Activated T-helper 1 cell treated with Interleukin-2 at 50 U/mL for 16 hours (primary cell): ENCODE results near the gene GRM4.

Experiments
- DNase-seq: peaks from one replicate; pipeline ENCODE4 v3.0.0-alpha.2; 2020; ENCODE audit warnings: low read depth

The GRM4 gene

DNA sequence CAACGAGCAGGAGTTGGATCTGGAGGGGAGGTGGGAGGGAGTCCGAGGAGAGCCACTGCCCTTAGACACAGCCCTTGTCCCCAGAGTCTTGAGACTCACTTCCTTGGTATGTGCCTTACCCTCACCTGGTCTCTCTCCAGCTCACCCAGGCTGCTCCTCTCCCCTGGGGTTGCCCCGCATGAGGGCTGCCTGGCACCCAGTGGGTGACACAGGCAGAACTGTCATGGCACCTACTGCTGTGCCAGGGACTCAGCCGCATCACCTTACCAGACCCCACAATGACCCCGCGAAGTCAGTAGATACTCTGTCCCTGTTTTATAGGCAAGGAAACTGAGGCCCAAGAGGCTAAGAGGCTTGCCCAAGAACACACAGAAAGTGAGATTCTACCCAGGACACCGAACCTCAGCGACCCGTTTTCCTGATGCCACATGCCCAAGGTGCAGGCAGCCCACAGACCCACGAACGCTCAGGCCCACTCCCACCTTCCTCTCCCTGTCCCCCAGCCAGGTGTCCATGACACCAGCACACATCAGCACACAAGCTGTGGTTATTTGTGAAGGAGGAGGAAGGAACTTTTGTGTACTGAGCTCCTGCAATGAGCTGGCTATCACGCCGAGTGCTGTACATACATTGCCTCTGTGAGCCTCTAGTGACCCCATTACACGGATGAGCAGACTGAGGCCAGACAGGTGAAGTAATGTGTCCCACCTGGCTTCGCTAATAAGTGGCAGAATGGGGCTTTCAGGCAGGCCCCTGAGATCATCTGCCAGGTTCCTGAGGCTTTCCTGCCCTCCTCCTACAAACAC, 168.1 kb downstream of the GRM4 start:
- no peak for DNase-seq

GRCh38 chr6:33976437-33977360, 169.2 kb downstream of the GRM4 start:
- DNase-seq, result no peak

- no peak for DNase-seq
Measured at GRCh38 chr6:33975661-33976436, 170.0 kb downstream of the GRM4 start.

- no peak for DNase-seq
Measured at GRCh38 chr6:33974471-33974870, 171.4 kb downstream of the GRM4 start.

GRCh38 chr6:33974030-33974429, 171.9 kb downstream of the GRM4 start:
- no peak for DNase-seq

DNA sequence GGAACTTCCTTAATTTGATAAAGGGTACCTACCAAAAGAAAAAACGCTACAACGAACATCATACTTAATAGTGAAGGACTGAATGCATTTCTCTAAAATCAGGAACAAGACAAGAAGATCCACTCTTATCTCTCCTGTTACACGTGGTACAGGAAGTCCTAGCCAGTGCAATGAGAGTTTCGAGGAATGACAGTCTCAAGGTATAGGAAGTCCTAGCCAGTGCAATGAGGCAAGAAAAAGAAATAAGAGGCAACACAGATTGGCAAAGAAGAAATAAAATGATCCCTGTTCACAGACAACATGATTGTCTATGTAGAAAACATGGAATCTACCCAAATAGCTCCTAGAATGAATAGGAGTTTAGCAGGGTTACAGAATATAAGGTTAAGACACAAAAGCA, 174.3 kb downstream of the GRM4 start:
- no peak for DNase-seq
